Measurements from ENCODE around the gene RNF8.
"Not testable (repeated sequence)": the region's sequence is repeated elsewhere in the genome, so short reads cannot be mapped to it uniquely, and the experiment has no call there.

The RNF8 gene

DNA sequence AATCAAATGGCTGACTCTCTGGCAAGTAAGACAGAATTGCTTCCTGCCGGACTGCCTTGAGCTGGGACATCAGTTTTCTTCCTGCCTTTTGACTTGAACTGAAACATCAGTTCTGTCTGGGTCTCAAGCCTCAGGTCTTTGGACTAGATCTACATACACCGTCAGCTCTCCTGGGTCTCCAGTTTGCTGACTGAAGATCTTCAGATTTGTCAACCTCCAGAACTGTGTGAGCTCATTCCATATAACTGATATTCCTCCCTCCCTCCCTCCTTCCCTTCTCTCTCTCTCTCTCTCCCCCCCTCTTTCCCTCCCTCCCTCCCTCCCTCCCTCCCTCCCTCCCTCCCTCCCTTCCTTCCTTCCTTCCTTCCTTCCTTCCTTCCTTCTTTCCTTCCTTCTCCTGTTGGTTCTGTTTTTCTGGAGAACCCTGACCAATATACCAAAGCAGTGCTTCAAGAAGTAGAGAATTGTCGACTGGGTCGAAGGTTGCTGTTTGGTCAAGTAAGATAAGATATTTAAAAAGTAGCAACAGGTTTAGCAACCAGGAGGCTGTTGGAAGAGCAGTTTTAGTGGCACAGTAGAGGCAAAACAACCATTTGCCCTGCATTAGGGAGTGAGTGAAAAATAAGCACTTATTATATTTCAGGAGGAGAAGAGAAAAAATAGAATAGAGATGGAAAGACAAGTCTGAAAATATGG is 46.2 kb downstream of the RNF8 start:
- DNase-seq = no peak

GRCh38 chr6:37401658-37402057 is 47.9 kb downstream of the RNF8 start:
- not testable (repeated sequence) for DNase-seq

- DNase-seq = no peak
These were observed 53.1 kb downstream of the RNF8 start for GRCh38 chr6:37406726-37407341.

DNA sequence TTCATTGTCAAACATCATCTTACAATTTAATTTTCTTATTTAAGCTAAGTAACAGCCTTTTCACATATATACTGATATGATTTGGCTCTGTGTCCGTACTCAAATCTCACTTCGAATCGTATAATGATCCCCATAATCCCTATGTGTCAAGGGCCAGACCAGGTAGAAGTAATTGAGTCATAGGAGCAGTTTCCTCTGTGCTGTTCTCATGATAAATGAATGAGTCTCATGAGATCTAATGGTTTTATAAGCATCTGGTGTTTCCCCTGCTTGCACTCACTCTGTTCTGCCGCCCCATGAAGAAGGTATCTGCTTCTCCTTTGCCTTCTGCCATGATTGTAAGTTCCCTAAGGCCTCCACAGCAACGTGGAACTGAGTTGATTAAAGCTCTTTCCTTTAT is 54.2 kb downstream of the RNF8 start:
- no peak for DNase-seq

DNA sequence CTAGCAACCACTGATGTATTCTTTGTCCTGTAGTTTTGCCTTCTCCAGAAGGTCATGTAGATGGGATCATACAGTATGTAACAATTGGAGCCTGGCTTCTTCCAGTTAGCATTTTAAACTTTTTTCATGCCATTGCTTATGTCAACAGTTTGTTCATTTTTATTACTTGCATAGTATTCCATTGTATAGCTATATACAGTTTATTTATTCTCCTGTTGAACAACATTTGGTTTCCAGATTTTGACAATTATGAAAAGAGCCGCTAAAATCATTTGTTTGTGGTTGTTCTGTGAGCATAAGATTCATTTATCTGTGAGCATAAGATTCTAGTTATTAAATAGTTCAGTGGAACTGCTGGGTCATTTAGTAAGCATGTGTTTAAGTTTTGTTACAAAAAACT is 55.7 kb downstream of the RNF8 start:
- DNase-seq = no peak

- no peak for DNase-seq
These were observed 63.6 kb downstream of the RNF8 start for GRCh38 chr6:37417393-37417792.

GRCh38 chr6:37418722-37419121 is 64.9 kb downstream of the RNF8 start:
- no peak for DNase-seq

GRCh38 chr6:37426058-37426944 is 72.5 kb downstream of the RNF8 start:
- no peak for DNase-seq

GRCh38 chr6:37426945-37427510 is 73.2 kb downstream of the RNF8 start:
- no peak for DNase-seq

DNA sequence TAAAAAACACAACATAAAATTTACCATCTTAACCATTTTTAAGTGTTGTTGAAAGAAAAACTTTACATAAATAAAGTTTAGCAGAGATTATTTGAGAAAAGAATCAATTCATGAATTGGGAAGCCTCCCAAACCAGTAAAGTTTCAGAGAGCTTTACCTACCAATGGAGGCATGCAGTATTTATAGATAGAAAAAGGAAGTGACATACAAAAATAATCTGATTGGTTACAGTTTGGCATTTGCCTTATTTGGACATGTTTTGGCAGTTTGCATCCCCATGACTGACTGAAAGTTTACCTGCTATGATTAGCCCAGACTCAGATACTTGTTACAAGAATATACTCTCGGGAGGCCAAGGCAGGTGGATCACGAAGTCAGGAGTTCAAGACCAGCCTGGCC is 75.6 kb downstream of the RNF8 start:
- no peak for DNase-seq

DNA sequence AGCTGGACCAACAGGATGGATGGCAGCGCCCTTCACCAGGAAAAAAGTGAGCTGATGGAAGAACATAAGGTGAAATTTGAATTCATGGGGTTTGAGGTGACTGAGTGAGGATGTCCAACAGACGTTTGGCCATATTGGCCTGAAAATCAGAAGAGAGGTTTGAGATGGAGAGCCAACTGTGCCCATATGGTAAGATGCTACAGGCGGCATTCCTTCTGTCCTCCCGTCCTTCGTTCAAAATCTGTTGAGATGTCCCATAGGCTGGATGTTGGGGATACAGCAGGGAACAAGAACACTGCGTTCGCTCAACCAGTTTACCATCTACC is 78.8 kb downstream of the RNF8 start:
- no peak for DNase-seq

GRCh38 chr6:37432916-37433656 is 79.3 kb downstream of the RNF8 start, which contains the start of gene CMTR1:
TSS of gene CMTR1 (plus strand) at chr6:37433221. CDS start at chr6:37435630, 2,409 bp downstream.
- DNase-seq = peak; percentile 90

DNA sequence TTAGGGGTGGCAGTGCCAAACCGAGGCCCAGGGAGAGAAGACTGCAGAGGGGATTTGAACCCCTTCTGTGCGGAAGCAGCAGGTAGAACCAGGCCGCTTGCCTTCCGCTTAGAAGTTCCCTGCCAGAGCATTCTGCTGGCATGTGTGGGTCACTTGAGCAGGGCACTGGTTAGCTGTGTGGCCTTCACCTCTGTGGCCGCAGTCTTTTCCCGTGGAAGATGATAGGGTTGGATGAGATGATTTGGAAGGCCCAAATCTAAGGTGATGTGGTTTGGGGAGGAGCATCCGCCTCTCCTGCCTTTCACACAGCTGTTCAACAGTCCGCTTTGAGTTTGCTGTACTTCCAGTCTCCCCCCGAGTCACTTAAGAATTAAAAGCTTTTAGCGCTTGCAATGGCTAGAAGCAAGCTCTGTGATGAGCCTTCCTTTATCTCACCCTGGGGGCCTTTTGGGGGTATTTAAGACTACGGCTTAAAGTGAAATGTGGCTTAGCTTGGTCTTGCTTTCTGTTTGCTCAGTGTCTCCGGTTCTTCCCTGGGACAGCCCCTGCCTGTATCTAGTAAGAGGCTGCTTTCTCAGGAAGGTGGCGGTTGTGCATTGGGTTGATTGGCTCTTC is 80.0 kb downstream of the RNF8 start:
- DNase-seq = peak; percentile 8

DNA sequence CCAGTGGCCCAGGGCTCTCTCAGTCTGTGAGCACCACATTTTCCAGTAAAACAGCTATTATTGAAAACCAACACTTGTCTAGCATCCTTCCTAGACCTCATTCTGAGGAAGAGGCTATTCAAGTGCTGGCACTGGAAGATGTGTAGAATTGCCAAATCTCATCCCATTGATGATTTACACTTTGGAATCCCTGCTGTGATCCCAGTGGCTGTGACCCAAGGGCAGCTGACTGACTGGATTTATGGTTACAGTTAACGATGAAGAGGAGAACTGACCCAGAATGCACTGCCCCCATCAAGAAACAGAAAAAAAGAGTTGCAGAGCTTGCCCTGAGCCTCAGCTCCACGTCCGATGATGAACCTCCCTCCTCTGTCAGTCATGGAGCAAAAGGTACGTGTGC is 81.6 kb downstream of the RNF8 start:
- no peak for DNase-seq

DNA sequence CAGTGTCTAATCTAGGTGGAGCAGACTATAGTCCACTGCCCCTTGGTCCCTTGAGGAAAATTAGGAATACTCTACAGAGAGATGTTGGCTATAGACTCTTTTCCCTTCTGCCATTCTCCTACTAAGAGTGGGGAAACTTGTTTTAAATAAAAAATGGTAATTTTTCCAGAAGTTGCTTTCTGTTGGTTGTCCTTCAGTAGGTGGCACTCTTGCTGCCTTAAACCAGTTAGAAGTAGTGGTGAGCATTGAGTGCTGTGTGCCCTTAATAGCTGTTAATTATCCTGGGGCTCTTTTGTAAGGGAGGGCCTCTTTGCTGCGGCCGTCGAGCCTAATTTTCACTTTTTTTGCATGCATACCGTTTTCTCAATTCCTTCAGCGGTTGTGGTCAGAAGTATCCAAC is 82.0 kb downstream of the RNF8 start:
- no peak for DNase-seq

DNA sequence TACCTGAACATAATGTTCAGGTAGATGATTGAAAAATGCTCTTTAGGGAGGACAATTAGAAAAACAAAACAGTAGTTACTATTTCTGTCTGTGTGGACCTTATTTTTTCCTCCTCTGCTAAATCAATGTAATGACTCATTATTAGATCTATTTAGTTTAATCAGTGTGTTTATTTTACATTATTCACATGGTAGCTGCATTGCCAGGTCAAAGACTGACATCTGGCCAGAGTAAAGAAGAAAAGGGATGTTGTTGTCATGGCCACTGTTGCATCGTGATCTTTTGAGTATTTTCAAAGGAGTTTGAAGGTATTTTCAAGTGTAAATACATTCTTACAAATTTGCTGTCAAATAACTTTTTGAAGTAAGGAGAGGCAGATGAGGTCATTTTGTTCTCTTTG is 85.1 kb downstream of the RNF8 start:
- no peak for DNase-seq

- DNase-seq = no peak
These were observed 87.9 kb downstream of the RNF8 start for GRCh38 chr6:37441651-37442050.

GRCh38 chr6:37442416-37443215 is 88.8 kb downstream of the RNF8 start:
- no peak for DNase-seq

GRCh38 chr6:37443216-37443542 is 89.4 kb downstream of the RNF8 start:
- DNase-seq = not testable (repeated sequence)

Measured in fibroblast of skin of back (primary cell).